NT2/D1 (cell line): Measurements from ENCODE around the gene VAPB.

ENCODE experiments used
- SUZ12 ChIP-seq: IDR thresholded peaks from 2 replicates; pipeline ENCODE4 v1.6.1; 2011; ENCODE audit not compliant: insufficient read length, insufficient read depth; ENCODE audit errors: extremely low read depth
- ZNF274 ChIP-seq: IDR thresholded peaks from 2 replicates; pipeline ENCODE4 v1.6.1; 2011; ENCODE audit warnings: mild to moderate bottlenecking, low read depth, low read length

DNA sequence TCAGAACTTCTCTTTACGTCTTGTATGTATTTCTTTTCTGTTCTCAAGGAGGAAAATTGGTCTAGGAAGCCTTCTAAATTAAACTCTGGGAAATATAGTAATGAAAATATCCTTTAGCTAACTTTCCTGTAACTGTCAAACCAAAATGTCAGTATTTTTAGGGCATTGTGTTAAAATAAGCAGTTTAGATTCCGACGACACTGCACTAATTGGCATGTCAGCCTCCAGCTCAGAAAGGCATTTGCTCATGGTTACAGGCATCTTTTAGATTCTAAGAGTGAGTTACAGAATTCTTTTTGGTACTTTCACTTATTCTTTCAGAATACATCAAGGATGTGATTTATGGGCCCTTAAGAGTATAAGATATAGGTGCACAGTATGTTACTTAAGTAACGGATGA lies 26.1 kb upstream of the VAPB start:
- TF ChIP-seq SUZ12 (no peak), ZNF274 (no peak)
